CD14-positive monocyte (primary cell): ENCODE measurements around the gene UPK1A. TPM values are rescaled to one million over a fixed set of nuclear protein-coding genes. Genes with fewer than 3 reads are reported as not detected.

Source experiments
- DNase-seq, 3 donors: peaks; one replicate each; pipeline ENCODE4 v3.0.0-alpha.2; 2011 to 2022
- H2AFZ ChIP-seq: 2 replicates; pipeline ENCODE4 v1.6.0; 2012; ENCODE audit warnings: mild to moderate bottlenecking, low read depth, low read length, inconsistent platforms; ENCODE audit not compliant: insufficient read depth, poor library complexity, severe bottlenecking
- H3K27ac ChIP-seq, 2 donors: 1 replicate in 1 of 2; 2 replicates in 1 of 2; pipeline ENCODE4 v1.5.1; 2012 to 2013; ENCODE audit warnings: low read length in 2 of 2, control low read depth in 1 of 2, inconsistent platforms in 1 of 2, low read depth in 1 of 2, mild to moderate bottlenecking in 1 of 2
- H3K27me3 ChIP-seq, 2 donors: one replicate each; pipeline versions ENCODE4 v1.6.0 to v1.6.1; 2011 to 2013; ENCODE audit warnings: low read length in 2 of 2; ENCODE audit not compliant: control insufficient read depth in 2 of 2, insufficient read depth in 2 of 2
- H3K36me3 ChIP-seq, 2 donors: replicated peaks in 1 of 2; 1 replicate in 1 of 2; 2 replicates in 1 of 2; pipeline versions ENCODE4 v1.5.1 to v1.6.1; 2012 to 2013; ENCODE audit warnings: low read length in 2 of 2, control low read depth in 1 of 2, inconsistent platforms in 1 of 2, mild to moderate bottlenecking in 1 of 2; ENCODE audit not compliant: insufficient read depth in 2 of 2, control insufficient read depth in 1 of 2
- H3K4me1 ChIP-seq, 2 donors: 1 replicate in 1 of 2; 2 replicates in 1 of 2; pipeline versions ENCODE4 v1.5.1 to v1.6.1; 2012 to 2013; ENCODE audit warnings: low read length in 2 of 2, control low read depth in 1 of 2, inconsistent platforms in 1 of 2, mild to moderate bottlenecking in 1 of 2, moderate library complexity in 1 of 2; ENCODE audit not compliant: insufficient read depth in 2 of 2, control insufficient read depth in 1 of 2
- H3K4me2 ChIP-seq: replicated peaks from 2 replicates; pipeline ENCODE3; 2012; ENCODE audit warnings: low read length, moderate library complexity, mild to moderate bottlenecking; ENCODE audit not compliant: poor library complexity, severe bottlenecking; ENCODE audit errors: extremely low read depth
- H3K4me3 ChIP-seq, 3 experiments: fragments of 200-600 bp in 1 of 3; sonication (generic) in 1 of 3; replicated peaks in 1 of 3; 1 replicate in 2 of 3; 2 replicates in 1 of 3; pipeline ENCODE4 v1.5.1; 2011 to 2013; ENCODE audit warnings: low read length in 3 of 3, mild to moderate bottlenecking in 3 of 3, control low read depth in 2 of 3, low read depth in 2 of 3, inconsistent platforms in 1 of 3, moderate library complexity in 1 of 3
- H3K79me2 ChIP-seq: 2 replicates; pipeline ENCODE4 v1.6.0; 2012; ENCODE audit warnings: mild to moderate bottlenecking, control low read depth, inconsistent platforms, low read length, moderate library complexity; ENCODE audit not compliant: insufficient read depth
- H3K9ac ChIP-seq: 2 replicates; pipeline ENCODE4 v1.6.0; 2017; ENCODE audit warnings: low read length, mild to moderate bottlenecking; ENCODE audit not compliant: insufficient read depth, poor library complexity, severe bottlenecking
- H3K9me3 ChIP-seq, 2 donors: replicated peaks in 1 of 2; 1 replicate in 1 of 2; 2 replicates in 1 of 2; pipeline versions ENCODE4 v1.5.1 to v1.6.1; 2012 to 2013; ENCODE audit warnings: low read length in 2 of 2, control low read depth in 1 of 2; ENCODE audit not compliant: control insufficient read depth in 1 of 2, insufficient read depth in 1 of 2
- H4K20me1 ChIP-seq: 2 replicates; pipeline ENCODE4 v1.6.0; 2012; ENCODE audit warnings: mild to moderate bottlenecking, low read length, control low read depth, moderate library complexity; ENCODE audit not compliant: insufficient read depth
- H3K27ac Mint-ChIP-seq, 7 donors: one replicate each; pipeline ENCODE4 v1.8.0; 2020; ENCODE audit warnings: mild to moderate bottlenecking in 7 of 7, mixed read lengths in 7 of 7, moderate library complexity in 6 of 7, inconsistent platforms in 2 of 7
- H3K27me3 Mint-ChIP-seq, 3 donors: one replicate each; pipeline ENCODE4 v1.8.0; 2021 to 2022; ENCODE audit warnings: low read depth in 3 of 3, mild to moderate bottlenecking in 3 of 3, mixed read lengths in 3 of 3, moderate library complexity in 3 of 3, inconsistent platforms in 1 of 3
- H3K36me3 Mint-ChIP-seq, 2 donors: one replicate each; pipeline ENCODE4 v1.8.0; 2020; ENCODE audit warnings: mixed read lengths in 2 of 2, inconsistent platforms in 1 of 2, mild to moderate bottlenecking in 1 of 2
- H3K4me1 Mint-ChIP-seq: one replicate; pipeline ENCODE4 v1.8.0; 2020; ENCODE audit warnings: mild to moderate bottlenecking, mixed read lengths
- H3K4me3 Mint-ChIP-seq, 2 donors: one replicate each; pipeline ENCODE4 v1.8.0; 2020; ENCODE audit warnings: mild to moderate bottlenecking in 2 of 2, mixed read lengths in 2 of 2, moderate library complexity in 1 of 2
- H3K9me3 Mint-ChIP-seq, 7 donors: one replicate each; pipeline ENCODE4 v1.8.0; 2020 to 2022; ENCODE audit warnings: mixed read lengths in 7 of 7, mild to moderate bottlenecking in 6 of 7, moderate library complexity in 6 of 7, inconsistent platforms in 2 of 7
- CTCF ChIP-seq: fragments of 200-600 bp; IDR thresholded peaks from one replicate; pipeline ENCODE4 v1.8.0; 2022; ENCODE audit warnings: antibody characterized with exemption, mild to moderate bottlenecking
- WGBS: methylation state at CpG from one replicate; pipeline ENCODE4 v1.1.5; 2013; ENCODE audit warnings: missing lambda C conversion rate; ENCODE audit not compliant: insufficient coverage; 5-methylcytosine and 5-hydroxymethylcytosine counted together
- intact Hi-C, 2 donors: fragments of 100-400 bp; cut with micrococcal nuclease; formaldehyde crosslinking; loops; one replicate each; pipeline versions ENCODE4 v1.15.0 to v1.15.1; 2023
- polyA plus RNA-seq, 3 donors: library from polyadenylated mRNA; depleted of rRNA in 1 of 3; unstranded in 2 of 3; stranded (reverse) in 1 of 3; fragments of 300-500 nt in 2 of 3; fragments of >200 nt in 1 of 3; fragmentation: Illumina TruSeq in 2 of 3; gene quantifications; 1 replicate in 2 of 3; 2 replicates in 1 of 3; pipeline ENCODE4 v1.2.3, GENCODE V29; 2012 to 2021

The UPK1A gene
- polyA plus RNA-seq, 3 donors: not detected

GRCh38 chr19:35693835-35694599 is 27.7 kb downstream of the UPK1A start:
- DNase-seq: peak; percentile 72 to 82 (median 78)
- no peaks in the 10 kb centered on the region for H3K36me3 Mint-ChIP-seq
- Histone ChIP-seq H3K4me1 (no peaks in the 10 kb centered on the region), H3K27me3 (no peaks in the 10 kb centered on the region), H3K27ac (no peak overlapping the region), H3K4me2 (no peak overlapping the region), H3K9me3 (no peaks in the 10 kb centered on the region), H3K9ac (no peak overlapping the region), H2AFZ (no peak overlapping the region), H4K20me1 (no peaks in the 10 kb centered on the region), H3K4me3 (no peak overlapping the region), H3K36me3 (no peaks in the 10 kb centered on the region), H3K79me2 (no peaks in the 10 kb centered on the region)
- H3K4me3 Mint-ChIP-seq: no peak overlapping the region
- peaks cover 0 to 5% (median 2%) of the 10 kb centered on the region in 7 donors for H3K9me3 Mint-ChIP-seq
- peaks cover 2 to 10% (median 8%) of the 10 kb centered on the region in 3 donors for H3K27me3 Mint-ChIP-seq
- no peaks in the 10 kb centered on the region for H3K4me1 Mint-ChIP-seq
- peak; percentile 95 for TF ChIP-seq CTCF
- 0% methylated on average over 2 of the region's 8 CpGs for WGBS
- H3K27ac Mint-ChIP-seq: peak overlapping the region in 1 of 7 donors; percentile 40
- intact Hi-C loops: loop anchor here (1.0 to 5.0 kb wide), 2 partner anchors 22 to 238 kb away; no protein-coding TSS in a partner anchor

GRCh38 chr19:35695895-35696422 is 29.6 kb downstream of the UPK1A start:
- H3K4me3 Mint-ChIP-seq: no peak overlapping the region
- no peaks in the 10 kb centered on the region for H3K4me1 Mint-ChIP-seq
- no peak for DNase-seq
- no peak overlapping the region for H3K27ac Mint-ChIP-seq
- Histone ChIP-seq H3K4me1 (no peaks in the 10 kb centered on the region), H4K20me1 (no peaks in the 10 kb centered on the region), H2AFZ (no peak overlapping the region), H3K4me3 (no peak overlapping the region), H3K9me3 (no peaks in the 10 kb centered on the region), H3K4me2 (no peak overlapping the region), H3K9ac (no peak overlapping the region), H3K79me2 (no peaks in the 10 kb centered on the region), H3K27me3 (no peaks in the 10 kb centered on the region), H3K36me3 (no peaks in the 10 kb centered on the region), H3K27ac (no peak overlapping the region)
- TF ChIP-seq CTCF: no peak
- peaks cover 4 to 12% (median 9%) of the 10 kb centered on the region in 3 donors for H3K27me3 Mint-ChIP-seq
- H3K36me3 Mint-ChIP-seq: no peaks in the 10 kb centered on the region
- 100% methylated on average over 1 of the region's 2 CpGs for WGBS
- no peaks in the 10 kb centered on the region for H3K9me3 Mint-ChIP-seq
- intact Hi-C loops: no loop called here
